Mammary epithelial cell (primary cell): ENCODE measurements around the gene IMMP2L.

Source experiments
- CTCF ChIP-seq, 2 donors: IDR thresholded peaks in 1 of 2; conservative IDR thresholded peaks in 1 of 2; 2 replicates each; pipeline ENCODE4 v1.5.1; 2011 to 2012; ENCODE audit warnings: inconsistent platforms in 2 of 2, low read length in 2 of 2, mild to moderate bottlenecking in 2 of 2, control low read depth in 1 of 2, low read depth in 1 of 2; ENCODE audit not compliant: insufficient read depth in 1 of 2; ENCODE audit errors: extremely low read depth in 1 of 2
- EZH2 ChIP-seq: IDR thresholded peaks from 2 replicates; pipeline ENCODE4 v1.6.1; 2012; ENCODE audit warnings: low read length, inconsistent platforms, borderline replicate concordance

- TF ChIP-seq CTCF (conservative IDR thresholded peaks at IDR 0.05 in 1 of 2, IDR thresholded peaks at IDR 0.05 in 1 of 2; ENCODE audit: extremely low read depth in 1 of 2, insufficient read depth in 1 of 2, low read depth in 1 of 2, low read length in 2 of 2) = no peak
- TF ChIP-seq EZH2 = no peak
These were observed 479.9 kb downstream of the IMMP2L start for GRCh38 chr7:111082351-111082750.
